ENCODE data around the gene NOTCH2.
"Not testable (repeated sequence)": the region's sequence is repeated elsewhere in the genome, so short reads cannot be mapped to it uniquely, and the experiment has no call there.

Gene NOTCH2

DNA sequence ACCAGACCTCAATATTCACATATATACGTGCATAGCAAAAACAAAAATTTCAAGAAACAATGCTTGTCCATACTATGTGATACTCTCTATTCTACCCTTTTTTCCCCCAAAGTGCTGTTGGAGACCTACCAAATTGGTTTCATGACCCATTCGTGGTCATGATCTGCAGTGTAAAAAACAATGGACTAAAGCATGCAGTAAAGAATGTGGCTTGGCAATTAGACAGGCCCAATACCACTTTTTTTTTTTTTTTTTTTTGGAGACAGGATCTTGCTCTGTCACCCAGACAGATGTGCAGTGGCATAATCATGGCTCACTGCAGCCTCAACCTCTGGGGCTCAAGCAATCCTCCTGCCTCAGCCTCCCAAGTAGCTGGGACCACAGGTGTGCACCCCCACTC, 21.3 kb downstream of the NOTCH2 start:
- DNase-seq, result not testable (repeated sequence)

DNA sequence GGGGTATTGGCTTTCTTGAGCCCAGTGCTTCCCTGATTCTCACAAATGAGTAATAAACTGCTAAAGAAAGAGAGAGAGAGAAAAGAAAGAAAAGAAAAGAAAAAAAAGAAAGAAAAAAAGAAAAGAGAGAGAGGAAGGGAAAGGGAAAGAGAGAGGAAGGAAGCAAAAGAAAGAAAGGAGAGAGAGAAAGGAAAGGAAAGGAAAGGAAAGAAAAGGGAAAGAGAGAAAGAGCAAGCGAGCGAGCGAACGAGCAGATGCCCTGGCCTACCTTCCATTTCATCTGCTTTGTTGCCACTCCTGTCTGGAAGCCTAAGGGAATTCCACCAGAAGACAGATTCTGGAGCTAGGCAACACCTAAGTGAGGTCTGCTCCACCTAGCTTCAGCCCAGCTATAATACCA, 27.7 kb downstream of the NOTCH2 start:
- DNase-seq, result not testable (repeated sequence)

DNA sequence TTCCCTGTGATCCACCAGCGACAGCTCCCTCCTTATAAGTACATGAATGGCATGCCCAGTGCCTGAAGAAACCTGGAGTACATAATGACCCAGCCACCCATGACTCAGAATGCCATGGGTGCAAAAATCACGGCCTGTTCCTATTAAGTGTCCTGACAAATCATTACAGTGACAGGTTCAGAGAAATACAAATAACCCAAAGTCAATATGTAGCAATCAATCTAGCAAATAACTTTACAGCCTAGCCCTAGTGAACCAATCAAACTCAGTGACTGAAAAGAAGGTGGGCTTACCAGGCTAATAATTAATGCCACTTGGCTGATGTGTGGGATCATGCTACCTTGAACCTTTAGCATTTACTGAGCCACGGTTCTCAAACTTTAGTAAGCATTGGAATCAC, 37.2 kb downstream of the NOTCH2 start:
- DNase-seq, result not testable (repeated sequence)

DNA sequence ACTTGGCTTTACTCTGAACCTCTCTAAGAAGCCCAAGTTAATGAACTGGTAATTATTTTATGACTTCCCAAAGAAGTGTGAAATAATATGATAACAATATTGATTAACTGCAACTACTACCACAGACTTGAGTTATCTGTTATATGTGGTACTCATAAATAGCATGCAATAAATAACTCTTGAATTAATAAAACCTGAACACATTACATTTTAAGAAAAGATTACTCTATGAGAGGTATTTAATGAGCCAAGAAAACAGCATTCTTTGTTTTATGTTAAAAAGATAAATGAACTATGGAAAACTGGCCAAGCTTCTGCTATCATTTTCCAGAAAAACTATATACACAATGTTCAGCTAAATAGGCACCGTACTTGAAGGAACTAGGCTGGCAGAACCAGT, 45.7 kb downstream of the NOTCH2 start:
- DNase-seq, result not testable (repeated sequence)

DNA sequence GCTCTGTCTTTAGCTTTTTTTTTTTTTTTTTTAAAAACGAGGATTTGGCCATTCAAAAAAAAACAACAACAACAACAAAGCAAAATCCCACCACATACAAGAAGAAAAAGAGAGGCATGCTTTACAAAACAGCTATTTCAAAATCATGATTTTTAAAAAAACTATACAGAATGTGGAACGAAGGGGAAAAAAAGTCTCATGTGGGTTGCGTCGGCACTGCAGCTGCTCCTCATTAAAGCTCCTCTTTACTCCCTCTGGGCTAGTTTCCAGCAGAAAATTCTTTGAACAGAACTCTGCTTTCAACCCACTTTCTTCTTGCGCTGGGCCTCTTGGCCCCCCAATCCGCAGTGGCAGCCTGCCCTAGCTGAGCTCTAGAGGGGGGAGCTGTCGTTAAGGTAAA, 54.5 kb downstream of the NOTCH2 start:
- not testable (repeated sequence) for DNase-seq

DNA sequence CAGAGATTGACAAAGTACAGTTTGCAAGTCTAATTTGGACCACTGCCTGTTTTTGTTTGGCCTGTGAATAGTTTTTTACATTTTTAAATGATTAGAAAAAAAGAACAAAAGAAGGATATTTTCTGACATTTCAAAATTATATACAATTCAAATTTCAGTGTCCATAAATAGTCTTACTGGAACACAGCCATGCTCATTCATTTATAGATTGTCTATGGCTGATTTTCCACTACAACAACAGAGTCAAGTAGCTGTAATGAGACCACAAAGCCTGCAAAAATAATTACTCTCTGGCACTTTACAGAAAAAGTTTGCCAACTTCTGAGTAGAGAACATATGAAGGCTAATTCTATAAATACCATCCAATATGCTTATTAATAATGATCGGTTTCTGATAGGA, 61.1 kb downstream of the NOTCH2 start:
- not testable (repeated sequence) for DNase-seq

- DNase-seq, result not testable (repeated sequence)
Observed at GRCh38 chr1:120007850-120008249, 61.6 kb downstream of the NOTCH2 start.

DNA sequence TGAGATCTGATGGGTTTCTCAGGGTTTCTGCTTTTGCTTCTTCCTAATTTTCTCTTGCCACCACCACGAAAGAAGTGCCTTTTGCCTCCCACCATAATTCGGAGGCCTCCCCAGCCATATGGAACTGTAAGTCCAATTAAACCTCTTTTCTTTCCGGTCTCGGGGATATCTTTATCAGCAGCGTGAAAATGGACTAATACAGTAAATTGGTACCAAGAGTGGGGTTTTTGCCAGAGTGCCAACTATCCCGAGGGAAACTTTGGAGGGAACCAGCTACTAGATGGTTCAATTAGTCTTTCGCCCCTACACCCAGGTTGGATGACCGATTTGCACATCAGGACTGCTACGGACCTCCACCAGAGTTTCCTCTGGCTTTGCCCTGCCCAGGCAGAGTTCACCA, 68.4 kb downstream of the NOTCH2 start:
- not testable (repeated sequence) for DNase-seq

DNA sequence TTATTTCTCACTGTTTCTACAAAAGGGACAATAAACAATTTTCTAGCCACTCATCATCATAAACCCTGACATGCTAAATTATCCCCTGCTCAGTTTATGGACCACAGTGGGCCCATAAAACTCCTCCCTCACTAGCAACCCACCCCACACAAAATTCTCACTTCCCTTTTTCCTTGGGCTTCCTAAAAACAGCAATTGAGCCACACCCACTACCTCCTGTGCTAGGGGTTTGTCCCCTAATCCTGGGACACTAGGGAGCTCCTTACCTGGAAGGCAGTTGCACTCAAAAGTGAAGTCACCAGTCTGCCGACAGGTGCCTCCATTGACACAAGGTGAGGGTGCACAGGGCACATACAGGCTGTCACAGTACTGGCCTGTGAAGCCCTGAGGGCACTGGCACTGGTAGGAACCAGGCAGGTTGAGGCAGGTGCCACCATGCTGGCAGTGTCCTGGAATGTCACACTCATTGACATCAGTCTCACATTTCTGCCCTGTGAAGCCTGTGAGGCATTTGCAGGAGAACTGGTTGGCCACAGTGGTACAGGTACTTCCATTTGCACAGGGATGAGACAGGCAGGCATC, 72.6 kb downstream of the NOTCH2 start:
- not testable (repeated sequence) for DNase-seq

GRCh38 chr1:119995975-119996374, 73.5 kb downstream of the NOTCH2 start:
- not testable (repeated sequence) for DNase-seq

- peak; percentile 3 to 5 for DNase-seq
Observed at GRCh38 chr1:119988306-119989062, 81.0 kb downstream of the NOTCH2 start.

DNA sequence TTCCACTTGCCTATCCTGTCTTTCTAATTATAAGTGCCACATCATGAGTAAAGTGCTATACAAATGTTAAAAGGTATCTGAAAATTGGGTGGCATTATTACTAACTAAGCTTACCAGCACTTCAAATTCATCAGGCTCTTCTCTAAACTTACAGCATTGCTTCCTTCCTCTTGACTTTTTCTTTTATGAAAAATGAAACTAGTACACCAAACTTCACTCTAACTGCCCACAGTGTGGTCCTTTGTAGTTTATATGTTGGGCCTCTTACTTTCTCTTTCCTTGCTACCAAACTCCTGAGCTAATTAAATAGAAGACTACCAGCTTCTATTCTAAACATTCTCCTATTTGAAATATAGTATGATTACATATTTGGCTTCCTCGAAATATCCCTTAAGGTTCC, 81.8 kb downstream of the NOTCH2 start:
- no peak for DNase-seq

- no peak for DNase-seq
Observed at GRCh38 chr1:119987112-119987511, 82.3 kb downstream of the NOTCH2 start.

DNA sequence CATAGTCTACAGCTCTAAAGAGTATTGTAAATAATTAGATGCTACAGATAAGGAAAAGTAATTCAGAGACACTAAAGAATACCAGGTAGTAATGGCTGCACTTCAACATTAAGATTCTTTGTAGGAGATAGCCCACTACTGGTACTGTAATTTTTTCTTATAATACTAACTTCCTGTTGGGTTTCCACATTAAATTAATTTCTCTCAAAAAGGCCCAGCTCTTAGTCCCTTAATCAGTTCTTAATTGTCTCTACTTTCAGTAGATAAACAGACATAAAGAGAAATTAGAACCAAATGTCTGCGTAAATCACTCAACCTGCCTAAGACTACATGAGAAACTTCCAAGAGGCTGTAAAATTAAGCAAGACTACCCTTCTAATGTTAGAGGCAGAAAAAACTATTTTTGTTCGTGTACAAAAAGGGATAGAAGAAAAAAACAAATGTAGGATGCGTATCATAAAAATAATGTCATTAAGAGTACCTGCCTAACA, 83.4 kb downstream of the NOTCH2 start:
- DNase-seq, result no peak

- DNase-seq, result no peak
Observed at GRCh38 chr1:119984771-119985170, 84.7 kb downstream of the NOTCH2 start.

GRCh38 chr1:119981986-119982815, 87.3 kb downstream of the NOTCH2 start:
- DNase-seq, result no peak

- no peak for DNase-seq
Observed at GRCh38 chr1:119981496-119981895, 88.0 kb downstream of the NOTCH2 start.

DNA sequence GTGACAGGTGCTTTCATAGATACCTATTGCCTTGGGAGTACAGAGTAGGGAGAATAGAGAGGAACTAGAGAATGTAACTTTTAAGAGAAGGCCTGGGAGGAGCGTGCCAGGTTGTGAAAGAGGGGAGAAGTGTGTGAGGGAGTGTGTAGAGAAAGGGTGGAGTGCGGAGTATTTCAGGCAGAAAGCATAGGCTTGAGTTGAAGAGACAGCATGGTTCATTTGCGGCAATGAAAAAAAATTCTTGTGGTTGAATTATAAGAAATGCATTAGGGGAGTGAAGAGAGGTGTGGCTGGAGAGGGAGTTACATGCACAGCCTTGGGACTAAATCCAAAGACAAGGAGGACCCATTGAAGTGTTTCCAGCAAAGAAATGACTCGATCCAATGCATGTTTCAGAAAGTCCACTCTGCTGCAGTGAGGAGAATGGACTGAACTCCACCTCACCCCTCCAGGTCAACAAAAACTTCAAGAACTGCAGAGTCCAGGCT, 91.4 kb downstream of the NOTCH2 start:
- DNase-seq, result no peak

DNA sequence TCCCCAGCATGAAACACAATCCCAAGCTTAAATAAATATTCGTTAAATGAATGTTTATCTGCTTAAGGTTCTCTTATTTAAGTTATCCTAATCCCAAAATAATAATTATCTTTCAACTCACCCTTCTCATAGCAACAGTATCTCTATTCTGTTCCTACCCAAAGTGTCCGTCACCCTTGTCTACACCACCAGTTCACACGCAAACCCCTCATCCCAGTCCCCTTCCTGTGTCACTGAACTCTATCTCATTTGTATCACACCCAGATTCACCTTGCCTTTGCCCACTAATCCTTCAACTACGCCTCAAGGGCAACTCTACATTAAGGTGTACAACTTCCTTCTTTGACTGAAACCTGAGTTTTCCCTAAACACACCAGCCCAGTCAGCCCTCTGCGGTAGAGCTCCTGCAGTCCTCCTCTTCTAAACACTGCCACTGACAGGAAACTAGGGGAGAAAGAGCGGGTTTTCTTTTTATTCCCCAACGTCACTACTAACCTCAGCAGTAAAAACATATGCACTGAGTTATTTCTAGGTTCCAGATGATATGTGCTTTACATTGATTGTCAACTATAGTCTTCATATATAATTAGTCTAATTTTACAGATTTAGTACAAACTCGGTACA, 92.2 kb downstream of the NOTCH2 start:
- DNase-seq, result not testable (repeated sequence)

DNA sequence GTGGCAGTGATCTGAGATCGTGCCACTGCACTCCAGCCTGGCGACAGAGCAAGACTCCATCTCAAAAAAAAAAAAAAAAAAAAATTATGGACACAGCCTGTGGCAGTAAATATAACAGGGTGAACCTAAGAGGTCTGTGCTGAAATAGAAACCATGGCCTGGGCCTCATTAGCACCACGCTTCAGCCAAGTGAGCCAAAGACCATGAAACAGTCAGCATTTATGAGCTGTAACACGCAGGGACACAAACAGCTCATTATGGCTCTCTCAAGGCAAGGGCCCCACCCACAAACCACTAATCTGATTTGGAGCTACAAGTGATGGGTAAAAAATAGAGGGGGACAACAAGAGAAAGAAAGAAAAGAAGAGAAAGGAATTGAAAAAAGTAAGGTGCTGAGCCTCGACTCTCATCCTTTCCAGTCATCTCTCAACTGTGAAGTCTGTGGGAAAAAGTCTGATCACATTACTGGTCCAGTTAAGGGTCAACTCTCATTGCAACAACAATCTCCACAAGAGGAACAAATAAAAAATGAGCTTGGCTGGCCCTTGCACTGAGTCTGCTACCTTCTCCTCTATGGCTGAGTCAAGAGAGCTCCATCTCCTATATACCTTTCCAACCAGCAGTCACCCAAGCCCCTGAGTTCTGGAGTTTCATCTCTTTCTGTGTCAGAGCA, 93.7 kb downstream of the NOTCH2 start:
- not testable (repeated sequence) for DNase-seq

DNA sequence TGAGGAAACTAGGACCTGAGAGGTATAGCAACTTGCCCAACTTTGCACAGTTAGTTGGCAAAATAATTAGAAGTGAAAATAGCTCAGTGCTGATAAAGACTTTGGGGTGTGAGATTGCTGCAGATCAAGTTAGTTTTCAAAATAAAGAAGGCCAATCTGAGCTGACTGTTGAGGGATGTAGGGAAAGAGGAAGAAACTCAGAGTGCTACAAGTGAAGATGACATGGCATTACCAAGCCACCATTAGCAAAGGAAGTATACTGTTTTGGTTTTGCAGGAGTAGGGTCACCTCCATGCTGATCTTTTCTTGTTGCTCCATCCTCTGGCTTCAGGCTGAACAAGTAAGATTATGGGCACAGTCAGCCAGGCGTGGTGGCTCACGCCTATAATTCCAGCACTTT, 94.5 kb downstream of the NOTCH2 start:
- no peak for DNase-seq

DNA sequence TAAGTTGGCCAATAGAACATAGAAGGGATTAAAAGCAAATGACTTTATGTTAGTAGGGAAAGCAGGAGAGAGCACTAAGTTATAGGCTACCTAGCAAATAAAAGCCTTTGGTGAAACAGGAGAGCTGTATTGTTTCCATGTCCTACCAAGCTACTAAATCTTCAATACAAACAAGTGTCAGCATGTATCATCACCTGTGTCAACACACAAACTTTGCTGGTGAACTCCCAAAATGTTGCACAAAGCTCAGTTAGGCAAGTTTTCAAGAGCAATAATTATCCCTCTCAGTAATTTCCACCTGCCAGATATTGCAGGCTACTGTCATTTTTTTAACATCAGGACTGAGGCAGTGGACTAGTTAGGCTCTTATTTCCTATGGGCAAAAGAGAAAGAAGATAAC, 95.4 kb downstream of the NOTCH2 start:
- DNase-seq, result no peak

All from stimulated activated CD4-positive, alpha-beta T cell treated with anti-CD3 and anti-CD28 coated beads, Interleukin-2, amount 100 ng/mL, for 48 hours (primary cell).